ENCODE measurements around the gene CAPS.

Gene CAPS

DNA sequence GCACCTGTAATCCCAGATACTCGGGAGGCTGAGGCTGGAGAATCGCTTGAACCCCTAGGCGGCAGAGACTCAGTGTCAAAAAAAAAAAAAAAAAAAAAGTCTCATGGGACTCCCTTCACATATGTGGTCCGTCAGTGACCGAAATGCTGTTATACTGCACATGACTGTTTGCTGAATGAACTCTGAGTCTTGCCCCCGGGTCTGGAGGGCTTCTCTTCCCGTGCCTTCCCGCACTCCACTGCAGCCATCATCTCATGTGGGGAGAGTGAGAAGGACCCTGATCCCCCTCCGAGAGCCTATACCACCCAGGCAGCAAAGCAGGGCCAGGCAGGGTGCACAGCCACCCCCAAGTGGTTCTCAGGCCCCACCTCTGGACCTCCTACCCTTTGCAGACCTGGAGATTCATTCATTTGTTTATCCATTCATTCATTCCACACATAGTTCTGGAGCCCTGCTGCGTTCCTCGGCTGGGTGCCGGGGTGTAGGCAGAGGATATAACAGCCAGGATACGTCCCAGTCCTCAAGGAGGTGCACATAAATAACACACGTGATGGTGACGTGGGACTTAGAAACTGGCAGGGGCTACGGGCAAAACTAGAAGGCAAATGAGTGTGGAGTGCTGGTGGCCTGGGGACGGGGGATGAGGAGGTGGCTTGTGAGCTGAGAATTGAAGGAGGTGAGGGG, 24.6 kb upstream of the CAPS start:
- DNase-seq (ENCODE audit: low read depth): no peak
- TF ChIP-seq, protein P1, sequence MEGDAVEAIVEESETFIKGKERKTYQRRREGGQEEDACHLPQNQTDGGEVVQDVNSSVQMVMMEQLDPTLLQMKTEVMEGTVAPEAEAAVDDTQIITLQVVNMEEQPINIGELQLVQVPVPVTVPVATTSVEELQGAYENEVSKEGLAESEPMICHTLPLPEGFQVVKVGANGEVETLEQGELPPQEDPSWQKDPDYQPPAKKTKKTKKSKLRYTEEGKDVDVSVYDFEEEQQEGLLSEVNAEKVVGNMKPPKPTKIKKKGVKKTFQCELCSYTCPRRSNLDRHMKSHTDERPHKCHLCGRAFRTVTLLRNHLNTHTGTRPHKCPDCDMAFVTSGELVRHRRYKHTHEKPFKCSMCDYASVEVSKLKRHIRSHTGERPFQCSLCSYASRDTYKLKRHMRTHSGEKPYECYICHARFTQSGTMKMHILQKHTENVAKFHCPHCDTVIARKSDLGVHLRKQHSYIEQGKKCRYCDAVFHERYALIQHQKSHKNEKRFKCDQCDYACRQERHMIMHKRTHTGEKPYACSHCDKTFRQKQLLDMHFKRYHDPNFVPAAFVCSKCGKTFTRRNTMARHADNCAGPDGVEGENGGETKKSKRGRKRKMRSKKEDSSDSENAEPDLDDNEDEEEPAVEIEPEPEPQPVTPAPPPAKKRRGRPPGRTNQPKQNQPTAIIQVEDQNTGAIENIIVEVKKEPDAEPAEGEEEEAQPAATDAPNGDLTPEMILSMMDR (IDR thresholded peaks at IDR 0.05; ENCODE audit: insufficient read depth, low read depth, low read length, missing control alignments): no peak
- H3K4me3 ChIP-seq (ENCODE audit: low read length): no peak overlapping the region

DNA sequence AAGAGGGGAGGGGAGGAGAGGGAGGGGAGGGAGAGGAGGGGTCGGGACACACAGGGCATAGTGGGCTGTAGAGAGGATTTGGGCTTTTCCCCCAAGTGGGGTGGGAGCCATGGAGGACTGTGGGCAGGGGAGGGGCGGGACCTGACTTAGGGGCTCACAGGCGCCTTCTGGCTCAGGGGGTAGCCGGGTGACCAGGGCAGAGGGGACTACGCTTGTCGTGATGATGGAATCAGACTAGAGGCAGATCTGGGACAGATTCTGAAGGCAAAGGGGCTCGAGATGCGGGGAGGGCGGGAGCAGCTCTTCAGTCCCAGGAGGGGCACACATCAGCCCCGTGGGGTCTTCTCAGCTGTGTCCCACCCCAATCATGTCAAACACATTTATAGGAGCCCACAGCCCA, 24.0 kb upstream of the CAPS start:
- H3K4me3 ChIP-seq (ENCODE audit: low read length): no peak overlapping the region
- TF ChIP-seq, protein P1 (IDR thresholded peaks at IDR 0.05; ENCODE audit: insufficient read depth, low read depth, low read length, missing control alignments): no peak
- DNase-seq (ENCODE audit: low read depth): no peak

DNA sequence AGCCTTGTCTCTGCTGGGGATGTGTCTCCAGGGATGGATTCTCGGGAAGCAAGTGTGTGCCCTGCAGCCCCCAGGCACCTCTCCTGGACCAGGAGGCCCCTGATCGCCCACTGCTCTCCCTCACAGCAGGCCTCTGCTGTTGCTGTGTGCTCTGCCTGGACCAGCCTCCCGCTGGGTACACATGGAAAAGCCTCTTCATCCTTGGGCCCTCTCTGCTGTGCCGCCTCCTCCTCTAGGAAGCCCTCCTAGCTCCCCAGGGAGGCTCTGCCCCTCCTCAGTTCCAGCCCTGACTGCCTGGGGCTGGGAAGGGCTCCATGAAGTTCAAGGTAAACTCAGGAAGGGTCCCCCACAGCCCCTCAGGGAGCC, 22.5 kb upstream of the CAPS start:
- DNase-seq (ENCODE audit: low read depth): no peak
- H3K4me3 ChIP-seq (ENCODE audit: low read length): no peak overlapping the region
- TF ChIP-seq, protein P1 (IDR thresholded peaks at IDR 0.05; ENCODE audit: insufficient read depth, low read depth, low read length, missing control alignments): no peak

DNA sequence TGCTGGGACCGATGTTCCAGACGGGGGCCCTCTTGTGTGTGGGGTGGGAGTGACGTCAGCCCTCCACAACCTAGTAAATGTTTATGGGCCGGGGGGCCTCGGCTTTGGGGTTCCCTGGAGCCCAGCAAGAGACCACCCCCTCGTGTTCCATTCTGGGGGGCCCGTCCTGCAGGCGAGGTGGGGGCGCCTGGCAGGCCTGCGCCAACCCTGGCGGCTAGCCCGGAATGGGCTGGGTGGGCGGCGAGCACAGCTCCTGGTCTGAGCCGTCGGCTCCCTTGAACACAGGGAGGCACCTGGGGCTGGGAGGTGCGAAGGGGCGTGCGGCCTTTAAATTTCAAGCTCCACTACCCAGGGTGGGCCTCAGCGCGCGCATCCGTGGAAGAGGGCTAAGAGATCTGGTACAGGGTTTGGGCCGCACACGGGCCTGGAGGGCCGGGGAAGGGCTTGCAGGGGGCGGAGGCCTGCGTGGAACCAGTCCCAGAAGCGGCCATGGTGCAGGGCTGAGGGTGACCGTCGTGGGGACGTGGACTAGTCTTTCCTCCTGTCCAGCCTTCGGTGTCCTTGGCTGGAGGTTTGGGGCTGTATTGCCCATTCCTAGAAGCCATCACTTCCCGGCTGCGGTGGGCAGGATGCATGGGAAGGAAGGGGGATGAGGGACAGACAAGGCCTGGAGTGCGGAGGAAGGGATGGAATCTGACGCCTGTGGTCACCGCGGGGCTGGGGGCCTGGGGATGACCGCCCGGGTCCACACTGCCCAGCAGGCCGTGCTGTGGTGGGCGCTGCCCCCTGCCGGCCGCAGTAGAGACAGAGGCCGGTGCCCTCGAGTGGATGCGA, 21.9 kb upstream of the CAPS start:
- TF ChIP-seq, protein P1 (IDR thresholded peaks at IDR 0.05; ENCODE audit: insufficient read depth, low read depth, low read length, missing control alignments): peak; percentile 57
- no peak for DNase-seq (ENCODE audit: low read depth)
- no peak overlapping the region for H3K4me3 ChIP-seq (ENCODE audit: low read length)

DNA sequence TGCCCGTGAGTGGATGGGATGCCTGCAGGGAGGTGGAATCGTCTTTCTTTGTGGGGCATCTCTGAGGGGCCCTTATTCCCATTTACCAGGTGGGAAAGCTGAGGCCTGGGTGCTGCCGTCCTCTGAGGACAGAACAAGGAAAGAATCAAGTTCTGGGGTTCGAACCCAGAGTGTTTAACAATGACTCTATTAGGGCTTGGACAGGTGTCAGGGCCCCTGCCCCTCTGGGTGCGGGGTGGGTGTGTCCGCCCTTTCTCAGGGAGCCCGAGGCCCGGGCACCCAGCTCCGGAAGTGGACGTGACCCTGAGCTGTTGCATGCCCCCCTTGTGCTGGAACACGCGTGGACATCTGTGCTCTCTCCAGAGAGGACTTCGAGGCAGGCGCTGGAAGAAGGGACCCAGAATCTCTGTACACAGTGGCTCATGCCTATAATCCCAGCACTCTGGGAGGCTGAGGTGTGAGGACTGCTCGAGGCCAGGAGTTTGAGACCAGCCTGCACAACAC, 21.2 kb upstream of the CAPS start:
- H3K4me3 ChIP-seq (ENCODE audit: low read length): no peak overlapping the region
- TF ChIP-seq, protein P1 (IDR thresholded peaks at IDR 0.05; ENCODE audit: insufficient read depth, low read depth, low read length, missing control alignments): no peak
- no peak for DNase-seq (ENCODE audit: low read depth)

DNA sequence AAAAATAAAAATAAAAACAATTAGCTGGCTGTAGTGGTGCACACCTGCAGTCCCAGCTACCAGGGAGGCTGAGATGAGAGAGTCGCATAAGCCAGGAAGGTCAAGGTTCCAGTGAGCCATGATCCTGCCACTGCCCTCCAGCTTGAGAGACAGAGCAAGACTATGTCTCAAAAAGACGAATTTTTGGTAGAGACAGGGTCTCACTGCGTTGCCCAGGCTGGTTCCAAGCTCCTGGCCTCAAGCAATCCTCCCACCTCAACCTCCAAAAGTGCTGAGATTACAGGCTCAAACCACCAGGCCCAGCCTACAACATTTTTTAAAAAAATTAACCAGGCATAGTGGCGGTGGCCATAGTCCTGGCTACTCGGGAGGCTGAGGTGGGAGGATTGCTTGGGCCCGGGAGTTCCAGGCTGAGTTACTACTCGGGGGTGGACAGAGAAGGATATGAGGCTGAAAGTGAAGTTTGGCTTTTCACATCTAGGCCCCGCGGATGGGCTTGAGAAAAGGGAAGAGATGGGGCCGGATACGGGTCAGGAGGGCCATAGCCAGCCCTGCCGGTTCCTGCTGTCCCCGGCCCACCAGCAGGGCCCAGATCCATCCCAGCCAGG, 20.7 kb upstream of the CAPS start:
- TF ChIP-seq, protein P1 (IDR thresholded peaks at IDR 0.05; ENCODE audit: insufficient read depth, low read depth, low read length, missing control alignments): no peak
- no peak overlapping the region for H3K4me3 ChIP-seq (ENCODE audit: low read length)
- DNase-seq (ENCODE audit: low read depth): no peak

All from epithelial cell of esophagus (primary cell).